Myometrial cell (primary cell): ENCODE data around the gene SRL. TPM values are rescaled to one million over a fixed set of nuclear protein-coding genes. Genes with fewer than 3 reads are reported as not detected.

Experiments
- total RNA-seq: library from RNA; depleted of rRNA; stranded (reverse); fragments of >200 nt; gene quantifications from 2 replicates; pipeline ENCODE4 v1.2.3, GENCODE V29; 2015

SRL gene
- 0.29 and 0.89 TPM in 2 replicates for total RNA-seq

DNA sequence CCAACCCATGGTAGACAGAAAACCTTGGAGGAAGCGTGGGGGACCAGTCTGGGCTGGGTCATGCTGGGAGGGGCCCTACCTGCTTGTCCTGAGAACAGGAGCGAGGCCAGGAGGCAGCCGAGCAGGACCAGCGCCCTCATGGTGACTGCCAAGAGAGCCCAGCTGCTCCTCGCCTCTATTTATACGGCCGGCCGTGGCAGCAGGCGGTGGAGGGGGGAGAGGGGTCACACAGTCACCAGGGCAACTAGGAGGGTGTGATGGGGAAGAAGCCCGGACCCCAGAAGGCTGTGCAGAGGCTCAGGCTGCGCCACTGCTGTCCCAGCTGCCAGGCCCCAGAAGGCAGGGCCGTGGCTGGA lies at the start of gene SRL:
Gene SRL (minus strand): TSS at position 153 of the 356 bp plus-strand sequence. CDS start 13 bp downstream, at position 140.

Other genes with a start within 250 kb of the SRL start
- 25.9 and 35.7 TPM in 2 replicates for gene ADCY9, start 125.6 kb downstream of the SRL start, total RNA-seq
- gene TFAP4, start 30.9 kb upstream of the SRL start, total RNA-seq: 5.8 and 7.8 TPM in 2 replicates
- gene GLIS2, start 74.0 kb upstream of the SRL start, total RNA-seq: 6.7 and 6.9 TPM in 2 replicates
- gene PAM16, start 109.2 kb upstream of the SRL start, total RNA-seq: 29.1 and 32.4 TPM in 2 replicates
- gene VASN, start 129.8 kb upstream of the SRL start, total RNA-seq: 108 and 121 TPM in 2 replicates
- gene CORO7, start 174.5 kb upstream of the SRL start, total RNA-seq: 13.3 and 14.1 TPM in 2 replicates
- 44.1 and 49.4 TPM in 2 replicates for gene DNAJA3, start 183.8 kb upstream of the SRL start, total RNA-seq
- 78.9 and 86.2 TPM in 2 replicates for gene NMRAL1, start 232.5 kb upstream of the SRL start, total RNA-seq
- 58.8 and 79.6 TPM in 2 replicates for gene HMOX2, start 234.3 kb upstream of the SRL start, total RNA-seq